HEK293T (cell line): Measurements from ENCODE around the gene DMC1.

Experiments used
- ARNT ChIP-seq: fragments of 450-650 bp; IDR thresholded peaks from 2 replicates; pipeline ENCODE4 v1.6.1; 2017; ENCODE audit warnings: mild to moderate bottlenecking
- BHLHE40 ChIP-seq: fragments of 450-650 bp; IDR thresholded peaks from 2 replicates; pipeline ENCODE4 v1.6.1; 2016; ENCODE audit warnings: mild to moderate bottlenecking, moderate library complexity, borderline replicate concordance
- CTBP1 ChIP-seq: fragments of 450-650 bp; IDR thresholded peaks from 2 replicates; pipeline ENCODE4 v1.6.1; 2016; ENCODE audit warnings: borderline replicate concordance
- ELF4 ChIP-seq: fragments of 450-650 bp; IDR thresholded peaks from 2 replicates; pipeline ENCODE4 v1.6.1; 2017; ENCODE audit warnings: antibody characterized with exemption
- FOXA1 ChIP-seq: fragments of 450-650 bp; IDR thresholded peaks from 2 replicates; pipeline ENCODE4 v1.6.1; 2016; ENCODE audit warnings: mild to moderate bottlenecking
- FOXK2 ChIP-seq: fragments of 450-650 bp; IDR thresholded peaks from 2 replicates; pipeline ENCODE4 v1.6.1; 2016; ENCODE audit warnings: mild to moderate bottlenecking
- FOXM1 ChIP-seq: fragments of 450-650 bp; IDR thresholded peaks from 2 replicates; pipeline ENCODE4 v1.6.1; 2017; ENCODE audit warnings: mild to moderate bottlenecking, borderline replicate concordance
- HDGF ChIP-seq: fragments of 450-650 bp; IDR thresholded peaks from 2 replicates; pipeline ENCODE4 v1.6.1; 2017; ENCODE audit warnings: antibody characterized with exemption, borderline replicate concordance
- NFRKB ChIP-seq: fragments of 450-650 bp; IDR thresholded peaks from 2 replicates; pipeline ENCODE4 v1.6.1; 2016; ENCODE audit warnings: mild to moderate bottlenecking, moderate library complexity
- SP1 ChIP-seq: fragments of 450-650 bp; IDR thresholded peaks from 2 replicates; pipeline ENCODE4 v1.6.1; 2017
- TARDBP ChIP-seq: fragments of 450-650 bp; IDR thresholded peaks from 2 replicates; pipeline ENCODE4 v1.6.1; 2016
- ZNF384 ChIP-seq: fragments of 450-650 bp; IDR thresholded peaks from 2 replicates; pipeline ENCODE4 v1.6.1; 2016
- TF ChIP-seq, protein P1 (sequence below): fragments of 450-650 bp; IDR thresholded peaks from 2 replicates; pipeline ENCODE4 v1.6.1; 2016

DNA sequence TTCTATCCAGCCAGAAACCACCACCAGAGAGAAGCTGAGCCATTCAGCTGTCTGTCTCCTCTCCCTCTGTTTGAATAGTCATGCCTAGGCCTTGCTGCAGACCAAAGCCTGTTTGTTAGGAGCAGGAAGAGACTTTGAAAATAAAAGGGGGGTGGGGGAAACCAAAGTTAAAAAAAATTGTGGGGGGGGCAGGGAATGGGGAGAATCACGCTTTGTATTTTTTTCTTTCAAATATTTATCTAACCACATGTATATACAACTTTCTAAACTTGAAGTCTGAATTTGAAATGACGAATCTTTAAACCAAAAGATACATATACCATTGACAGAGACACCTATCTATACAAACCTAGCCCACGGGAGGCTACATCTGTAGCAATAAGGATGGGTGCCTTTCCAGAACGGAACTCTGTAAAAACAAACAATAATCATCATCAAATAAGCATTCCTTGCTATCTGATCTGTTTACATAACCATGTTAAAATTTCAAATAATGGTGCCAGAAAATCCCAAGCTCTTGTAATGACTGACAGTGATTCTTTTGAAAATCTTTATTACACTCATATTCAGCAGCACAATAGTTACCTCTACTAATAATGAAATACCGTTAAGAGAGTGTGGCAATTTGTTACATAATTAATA lies 78.2 kb downstream of the DMC1 start:
- TF ChIP-seq SP1: no peak
- TF ChIP-seq TARDBP: no peak
- TF ChIP-seq BHLHE40: no peak
- TF ChIP-seq FOXA1: no peak
- TF ChIP-seq, protein P1, sequence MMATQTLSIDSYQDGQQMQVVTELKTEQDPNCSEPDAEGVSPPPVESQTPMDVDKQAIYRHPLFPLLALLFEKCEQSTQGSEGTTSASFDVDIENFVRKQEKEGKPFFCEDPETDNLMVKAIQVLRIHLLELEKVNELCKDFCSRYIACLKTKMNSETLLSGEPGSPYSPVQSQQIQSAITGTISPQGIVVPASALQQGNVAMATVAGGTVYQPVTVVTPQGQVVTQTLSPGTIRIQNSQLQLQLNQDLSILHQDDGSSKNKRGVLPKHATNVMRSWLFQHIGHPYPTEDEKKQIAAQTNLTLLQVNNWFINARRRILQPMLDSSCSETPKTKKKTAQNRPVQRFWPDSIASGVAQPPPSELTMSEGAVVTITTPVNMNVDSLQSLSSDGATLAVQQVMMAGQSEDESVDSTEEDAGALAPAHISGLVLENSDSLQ: no peak
- TF ChIP-seq NFRKB: no peak
- no peak for TF ChIP-seq FOXM1
- no peak for TF ChIP-seq FOXK2
- TF ChIP-seq ELF4: no peak
- TF ChIP-seq ARNT: no peak
- TF ChIP-seq ZNF384: no peak
- no peak for TF ChIP-seq HDGF
- no peak for TF ChIP-seq CTBP1
